ENCODE data around the gene FHL1.
"Not testable (repeated sequence)": the region's sequence is repeated elsewhere in the genome, so short reads cannot be mapped to it uniquely, and the experiment has no call there.

Gene FHL1

DNA sequence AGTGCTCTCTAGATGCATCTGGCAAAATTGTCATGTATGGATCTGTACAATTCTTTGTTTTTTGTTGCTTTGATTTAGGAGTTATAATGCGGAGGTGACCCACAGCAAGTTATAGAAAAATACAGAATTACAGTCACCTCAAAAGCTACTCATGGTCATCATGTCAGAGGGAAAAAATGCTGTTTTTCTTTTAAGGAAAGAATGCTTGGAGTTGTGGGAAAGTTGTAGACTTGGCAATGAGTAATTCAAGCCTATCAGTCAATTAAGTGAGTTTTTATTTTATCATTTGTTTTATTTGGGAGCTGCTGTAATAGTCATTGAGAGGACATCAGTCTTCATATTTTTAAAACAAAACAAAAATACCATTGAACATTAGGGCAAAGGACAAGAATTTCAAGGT is 16.4 kb downstream of the FHL1 start:
- Histone ChIP-seq H3K4me1 (ENCODE audit: control insufficient read depth, insufficient read depth, low read length) (peaks cover 20% of the 10 kb centered on the region), H3K36me3 (ENCODE audit: control insufficient read depth, insufficient read depth, low read length) (no peaks in the 10 kb centered on the region), H3K9me3 (ENCODE audit: control insufficient read depth, low read length) (no peaks in the 10 kb centered on the region), H3K4me3 (ENCODE audit: insufficient read depth, low read depth, low read length) (no peak overlapping the region), H3K27ac (ENCODE audit: insufficient read depth, low read depth, low read length, poor library complexity, severe bottlenecking) (no peak overlapping the region), H3K27me3 (ENCODE audit: control insufficient read depth, insufficient read depth, low read length, poor library complexity, severe bottlenecking) (no peaks in the 10 kb centered on the region)
- WGBS, 2 experiments: no CpG with 5 or more reads among the region's 1 CpG

DNA sequence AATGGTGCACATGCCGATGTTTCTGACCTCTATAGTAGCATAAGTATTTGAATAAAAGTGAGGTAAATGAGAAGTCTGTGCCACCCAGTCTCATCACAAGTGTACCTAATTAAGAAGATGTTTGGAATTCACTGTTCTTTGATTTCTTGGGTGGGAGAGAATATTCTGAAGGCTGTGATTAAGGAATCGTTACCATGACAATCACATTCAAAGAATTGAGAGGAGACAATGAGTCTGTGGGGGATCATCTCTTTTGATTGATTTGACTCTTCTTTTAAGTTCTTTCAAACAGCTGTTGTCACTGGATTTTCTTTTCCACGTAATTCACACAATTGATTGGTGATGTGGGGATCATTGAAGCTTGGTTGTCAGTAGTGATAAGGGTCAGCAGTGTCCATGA is 18.1 kb downstream of the FHL1 start:
- Histone ChIP-seq H3K27ac (ENCODE audit: insufficient read depth, low read depth, low read length, poor library complexity, severe bottlenecking) (no peak overlapping the region), H3K4me1 (ENCODE audit: control insufficient read depth, insufficient read depth, low read length) (peaks cover 28% of the 10 kb centered on the region)
- 13 to 23% methylated on average over 3 of the region's 3 CpGs for WGBS, 2 experiments

DNA sequence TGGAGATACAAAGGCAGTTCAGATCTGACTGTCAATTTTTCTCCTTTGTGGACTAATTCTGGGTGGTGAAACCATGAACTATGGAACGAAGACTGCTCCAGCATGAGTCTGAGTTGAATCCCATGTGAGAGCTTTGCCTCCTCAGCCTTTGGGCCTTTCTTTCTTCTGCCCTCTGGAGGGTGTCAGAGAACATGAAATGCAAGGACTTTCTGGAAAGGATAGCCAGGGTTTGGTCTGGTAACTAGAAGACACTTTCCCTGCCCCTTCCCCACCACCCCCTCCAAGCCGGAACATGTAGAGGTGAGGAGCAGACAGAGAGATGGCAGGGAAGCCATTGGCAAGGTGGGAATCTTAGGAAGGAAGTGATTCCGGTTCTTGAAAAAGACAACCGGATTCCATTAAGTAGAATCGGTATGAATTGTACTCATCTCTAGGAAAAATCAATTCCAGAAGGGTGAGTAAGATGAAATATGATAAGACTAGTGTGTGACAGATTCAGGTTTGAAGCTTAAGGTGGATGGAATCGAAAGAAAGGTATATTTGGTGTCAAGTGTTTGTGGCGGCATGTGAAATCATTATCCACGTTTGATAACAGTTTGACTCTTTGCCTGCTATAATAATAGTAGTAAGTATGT is 19.0 kb downstream of the FHL1 start:
- H3K27me3 ChIP-seq (ENCODE audit: control insufficient read depth, insufficient read depth, low read length, poor library complexity, severe bottlenecking): no peaks in the 10 kb centered on the region
- H3K4me1 ChIP-seq (ENCODE audit: control insufficient read depth, insufficient read depth, low read length): peaks cover 27% of the 10 kb centered on the region
- H3K9me3 ChIP-seq (ENCODE audit: control insufficient read depth, low read length): no peaks in the 10 kb centered on the region
- WGBS, 2 experiments: 87 to 88% methylated on average over 7 to 8 of the region's 8 CpGs
- no peak overlapping the region for H3K4me3 ChIP-seq (ENCODE audit: insufficient read depth, low read depth, low read length)
- H3K36me3 ChIP-seq (ENCODE audit: control insufficient read depth, insufficient read depth, low read length): no peaks in the 10 kb centered on the region
- H3K27ac ChIP-seq (ENCODE audit: insufficient read depth, low read depth, low read length, poor library complexity, severe bottlenecking): no peak overlapping the region

More for the DNA sequence above, 18.1 kb downstream of the FHL1 start:
- no peaks in the 10 kb centered on the region for H3K9me3 ChIP-seq (ENCODE audit: control insufficient read depth, low read length)
- H3K4me3 ChIP-seq (ENCODE audit: insufficient read depth, low read depth, low read length): no peak overlapping the region
- H3K27me3 ChIP-seq (ENCODE audit: control insufficient read depth, insufficient read depth, low read length, poor library complexity, severe bottlenecking): no peaks in the 10 kb centered on the region
- H3K36me3 ChIP-seq (ENCODE audit: control insufficient read depth, insufficient read depth, low read length): no peaks in the 10 kb centered on the region

DNA sequence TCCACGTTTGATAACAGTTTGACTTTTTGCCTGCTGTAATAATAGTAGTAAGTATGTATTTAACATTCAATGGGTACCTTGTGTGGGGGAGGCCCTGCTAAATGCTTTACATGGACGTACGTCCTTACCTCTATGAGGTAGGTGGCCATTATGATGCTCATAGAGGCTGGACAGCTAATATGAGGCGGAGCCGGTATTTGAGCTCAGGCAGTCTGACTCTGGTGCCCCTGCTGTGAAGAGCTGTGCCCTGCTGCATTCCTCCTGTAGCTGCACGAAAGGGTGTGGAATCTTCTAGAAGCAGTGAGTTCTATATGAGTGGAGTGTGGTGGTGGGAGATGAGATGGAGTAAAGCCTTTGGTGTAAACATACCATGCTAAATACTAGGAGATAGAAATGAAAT is 20.7 kb downstream of the FHL1 start:
- H3K27me3 ChIP-seq (ENCODE audit: control insufficient read depth, insufficient read depth, low read length, poor library complexity, severe bottlenecking); H3K4me3 ChIP-seq (ENCODE audit: insufficient read depth, low read depth, low read length); H3K9me3 ChIP-seq (ENCODE audit: control insufficient read depth, low read length); H3K36me3 ChIP-seq (ENCODE audit: control insufficient read depth, insufficient read depth, low read length); H3K27ac ChIP-seq (ENCODE audit: insufficient read depth, low read depth, low read length, poor library complexity, severe bottlenecking): not testable (repeated sequence)
- peaks cover 27% of the 10 kb centered on the region for H3K4me1 ChIP-seq (ENCODE audit: control insufficient read depth, insufficient read depth, low read length)
- WGBS, 2 experiments: 79 to 85% methylated on average over 6 of the region's 6 CpGs

DNA sequence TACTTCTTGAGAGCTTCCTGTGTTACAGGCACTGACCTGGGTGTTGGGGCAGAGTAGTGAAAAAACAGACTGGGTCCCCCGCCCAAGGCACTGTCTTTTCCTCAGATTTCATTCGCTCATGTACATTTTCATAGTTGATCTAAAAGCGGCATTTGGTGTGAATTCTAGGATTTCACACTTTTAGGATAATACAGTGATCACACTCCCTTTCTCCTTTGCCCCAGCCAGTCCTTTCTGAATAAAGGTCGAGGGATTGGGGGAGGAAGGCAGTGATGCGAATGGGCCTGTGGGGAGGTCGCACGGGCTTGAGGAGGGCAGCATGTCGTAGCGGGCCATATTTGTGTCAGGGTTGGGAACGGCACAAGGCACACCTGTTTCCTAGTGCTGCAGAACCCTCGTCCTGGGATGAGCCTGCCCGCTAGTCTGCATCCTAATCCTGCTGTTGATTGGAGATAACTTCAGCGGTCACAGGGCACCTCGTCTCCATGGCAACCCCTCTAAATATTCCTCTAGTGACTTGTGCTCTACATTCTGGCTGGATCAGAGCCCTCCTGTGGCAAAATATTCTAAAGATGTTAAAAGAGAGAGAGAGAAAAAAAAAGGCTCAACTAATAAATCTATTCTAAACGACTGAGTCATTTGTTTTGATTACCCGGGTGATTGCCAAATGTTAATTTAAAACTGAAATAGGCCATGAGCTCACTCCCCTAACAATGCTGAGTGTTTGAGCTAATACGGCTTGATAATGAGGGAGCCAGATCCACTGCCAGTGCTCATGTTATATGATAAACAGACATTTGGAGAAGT is 21.8 kb downstream of the FHL1 start:
- 33 to 45% methylated on average over 15 of the region's 17 CpGs for WGBS, 2 experiments
- H3K27ac ChIP-seq (ENCODE audit: insufficient read depth, low read depth, low read length, poor library complexity, severe bottlenecking): peak overlapping the region; percentile 83
- peaks cover 27% of the 10 kb centered on the region for H3K4me1 ChIP-seq (ENCODE audit: control insufficient read depth, insufficient read depth, low read length)

DNA sequence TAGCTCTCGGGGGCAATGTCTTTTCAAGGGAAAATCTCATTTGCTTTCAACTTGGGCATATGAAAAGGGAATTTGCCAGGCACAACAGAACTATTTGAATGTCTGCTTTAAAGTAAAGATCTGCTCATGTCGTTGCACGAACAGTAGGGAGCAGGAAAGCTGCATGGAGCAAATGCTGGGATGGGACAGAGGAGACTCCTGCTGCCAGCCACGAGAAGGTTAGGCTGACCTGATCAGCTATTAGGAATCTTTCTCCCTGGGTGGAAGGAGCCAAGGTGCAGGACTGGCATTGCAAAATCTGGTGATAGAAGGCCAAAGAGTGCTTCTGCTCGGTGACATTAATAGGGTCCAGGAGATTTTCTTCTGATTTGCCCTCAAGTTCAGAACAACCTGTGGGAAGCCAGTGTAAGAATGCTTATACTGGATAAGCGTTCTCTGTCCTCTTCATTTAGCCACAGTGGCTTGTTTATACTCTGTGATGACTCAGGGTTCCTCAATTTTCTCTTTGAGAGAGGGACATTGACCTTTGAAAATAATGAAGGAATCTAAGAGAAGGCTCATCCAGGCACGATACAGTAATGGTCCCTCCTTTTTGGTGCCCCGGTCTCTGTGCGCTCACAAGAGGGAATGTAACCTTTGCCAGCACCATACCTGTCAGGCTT is 22.9 kb downstream of the FHL1 start:
- Histone ChIP-seq H3K9me3 (ENCODE audit: control insufficient read depth, low read length) (no peaks in the 10 kb centered on the region), H3K36me3 (ENCODE audit: control insufficient read depth, insufficient read depth, low read length) (no peaks in the 10 kb centered on the region), H3K27me3 (ENCODE audit: control insufficient read depth, insufficient read depth, low read length, poor library complexity, severe bottlenecking) (no peaks in the 10 kb centered on the region), H3K4me3 (ENCODE audit: insufficient read depth, low read depth, low read length) (no peak overlapping the region), H3K27ac (ENCODE audit: insufficient read depth, low read depth, low read length, poor library complexity, severe bottlenecking) (peak overlapping the region; percentile 83), H3K4me1 (ENCODE audit: control insufficient read depth, insufficient read depth, low read length) (peaks cover 27% of the 10 kb centered on the region)
- WGBS, 2 experiments: 73 to 78% methylated on average over 8 to 9 of the region's 9 CpGs

More for the DNA sequence above, 21.8 kb downstream of the FHL1 start:
- H3K36me3 ChIP-seq (ENCODE audit: control insufficient read depth, insufficient read depth, low read length): no peaks in the 10 kb centered on the region
- no peaks in the 10 kb centered on the region for H3K27me3 ChIP-seq (ENCODE audit: control insufficient read depth, insufficient read depth, low read length, poor library complexity, severe bottlenecking)
- H3K9me3 ChIP-seq (ENCODE audit: control insufficient read depth, low read length): no peaks in the 10 kb centered on the region
- no peak overlapping the region for H3K4me3 ChIP-seq (ENCODE audit: insufficient read depth, low read depth, low read length)

DNA sequence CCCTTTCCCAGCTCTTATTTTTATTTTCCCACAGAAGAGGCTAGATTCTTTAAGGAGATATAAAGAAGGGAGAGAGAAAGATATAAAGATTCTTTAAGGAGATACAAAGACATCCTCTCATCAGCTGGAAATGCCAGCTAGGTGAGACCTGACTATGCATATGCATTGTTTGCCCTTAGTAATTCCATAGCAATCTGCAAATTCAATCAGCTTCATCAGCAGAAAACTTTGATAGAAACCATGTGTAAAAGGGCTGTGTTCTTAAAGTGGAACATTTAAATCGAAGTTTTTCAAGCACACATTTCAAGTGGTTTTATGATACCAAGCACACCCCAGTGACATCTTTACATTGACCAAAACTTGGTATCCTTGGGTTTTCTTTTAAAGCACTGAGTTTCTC is 24.1 kb downstream of the FHL1 start:
- 100% methylated on average over 1 of the region's 1 CpG; no CpG with 5 or more reads in 1 of the 2 experiments for WGBS, 2 experiments
- no peaks in the 10 kb centered on the region for H3K9me3 ChIP-seq (ENCODE audit: control insufficient read depth, low read length)
- no peaks in the 10 kb centered on the region for H3K36me3 ChIP-seq (ENCODE audit: control insufficient read depth, insufficient read depth, low read length)
- H3K4me3 ChIP-seq (ENCODE audit: insufficient read depth, low read depth, low read length): no peak overlapping the region
- H3K27ac ChIP-seq (ENCODE audit: insufficient read depth, low read depth, low read length, poor library complexity, severe bottlenecking): no peak overlapping the region
- H3K4me1 ChIP-seq (ENCODE audit: control insufficient read depth, insufficient read depth, low read length): peaks cover 25% of the 10 kb centered on the region
- H3K27me3 ChIP-seq (ENCODE audit: control insufficient read depth, insufficient read depth, low read length, poor library complexity, severe bottlenecking): no peaks in the 10 kb centered on the region

DNA sequence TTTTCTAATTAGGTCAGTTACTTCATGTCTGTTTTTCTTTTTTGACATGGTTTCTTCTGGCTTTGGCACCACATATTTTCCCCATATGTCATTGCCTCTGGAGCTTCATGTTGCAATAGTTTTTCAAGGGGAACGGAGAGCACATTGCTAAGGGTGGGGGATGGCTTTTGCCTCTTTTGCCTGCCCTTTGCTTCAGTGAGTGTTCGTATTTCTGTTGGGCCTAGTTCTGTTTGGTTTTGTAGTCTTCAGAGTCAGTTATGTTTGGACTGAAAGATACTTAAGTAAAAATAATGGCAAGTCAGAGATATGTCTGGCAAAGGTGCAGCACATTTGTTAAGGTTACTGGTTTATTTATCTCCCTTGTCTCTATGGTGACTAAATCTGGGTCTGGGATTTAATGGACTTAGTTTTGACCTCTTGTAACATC is 29.1 kb downstream of the FHL1 start:
- no peaks in the 10 kb centered on the region for H3K36me3 ChIP-seq (ENCODE audit: control insufficient read depth, insufficient read depth, low read length)
- H3K9me3 ChIP-seq (ENCODE audit: control insufficient read depth, low read length): no peaks in the 10 kb centered on the region
- WGBS, 2 experiments: 88 to 98% methylated on average over 2 of the region's 2 CpGs
- H3K27me3 ChIP-seq (ENCODE audit: control insufficient read depth, insufficient read depth, low read length, poor library complexity, severe bottlenecking): no peaks in the 10 kb centered on the region
- no peaks in the 10 kb centered on the region for H3K4me1 ChIP-seq (ENCODE audit: control insufficient read depth, insufficient read depth, low read length)
- H3K27ac ChIP-seq (ENCODE audit: insufficient read depth, low read depth, low read length, poor library complexity, severe bottlenecking): no peak overlapping the region
- H3K4me3 ChIP-seq (ENCODE audit: insufficient read depth, low read depth, low read length): no peak overlapping the region

DNA sequence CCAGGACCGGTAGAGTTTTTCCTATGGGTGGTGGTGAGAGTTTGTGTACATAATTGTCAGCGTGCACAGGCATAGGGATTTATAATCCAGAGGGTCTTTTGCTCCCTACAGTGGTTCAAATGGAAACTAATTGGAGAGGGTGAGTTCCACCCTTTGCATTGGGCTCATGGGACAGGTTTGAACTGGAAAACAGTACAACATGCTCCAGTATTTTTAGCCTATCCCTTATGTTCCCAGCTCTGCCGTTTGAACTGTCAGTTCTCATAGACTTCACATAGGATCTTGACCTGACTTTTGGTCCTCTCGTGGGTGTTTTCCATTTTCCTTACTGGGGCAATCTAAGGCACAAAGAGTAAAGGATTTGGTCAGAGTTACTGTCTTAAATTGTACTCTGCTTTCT is 31.8 kb downstream of the FHL1 start:
- H3K9me3 ChIP-seq (ENCODE audit: control insufficient read depth, low read length): no peaks in the 10 kb centered on the region
- 95 to 98% methylated on average over 4 of the region's 4 CpGs for WGBS, 2 experiments
- H3K27ac ChIP-seq (ENCODE audit: insufficient read depth, low read depth, low read length, poor library complexity, severe bottlenecking): no peak overlapping the region
- H3K4me3 ChIP-seq (ENCODE audit: insufficient read depth, low read depth, low read length): no peak overlapping the region
- no peaks in the 10 kb centered on the region for H3K4me1 ChIP-seq (ENCODE audit: control insufficient read depth, insufficient read depth, low read length)
- no peaks in the 10 kb centered on the region for H3K36me3 ChIP-seq (ENCODE audit: control insufficient read depth, insufficient read depth, low read length)
- H3K27me3 ChIP-seq (ENCODE audit: control insufficient read depth, insufficient read depth, low read length, poor library complexity, severe bottlenecking): no peaks in the 10 kb centered on the region

DNA sequence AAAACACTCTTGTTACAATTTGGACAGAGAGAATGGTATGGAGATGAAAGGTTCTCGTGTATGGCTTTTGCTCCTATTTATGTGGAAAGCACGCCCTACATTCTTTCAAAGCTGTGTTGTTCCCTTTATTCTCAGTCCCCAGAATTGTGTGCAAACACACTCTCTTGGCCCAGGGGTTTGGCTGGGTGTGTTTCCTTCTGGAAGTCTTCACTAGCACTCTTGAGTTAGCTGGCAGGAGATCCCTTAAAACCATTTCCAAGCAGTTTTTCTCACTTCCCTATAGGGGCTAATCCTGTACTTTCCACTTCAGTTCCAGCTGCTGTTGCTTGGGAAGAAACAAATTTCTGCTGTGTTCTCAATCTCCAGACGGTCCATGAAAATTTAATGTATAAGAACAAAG is 35.1 kb downstream of the FHL1 start:
- WGBS, 2 experiments: 100% methylated on average over 2 of the region's 3 CpGs
- H3K4me1 ChIP-seq (ENCODE audit: control insufficient read depth, insufficient read depth, low read length): no peaks in the 10 kb centered on the region

More for the DNA sequence above, 35.1 kb downstream of the FHL1 start:
- H3K27me3 ChIP-seq (ENCODE audit: control insufficient read depth, insufficient read depth, low read length, poor library complexity, severe bottlenecking): no peaks in the 10 kb centered on the region
- H3K4me3 ChIP-seq (ENCODE audit: insufficient read depth, low read depth, low read length): no peak overlapping the region
- H3K27ac ChIP-seq (ENCODE audit: insufficient read depth, low read depth, low read length, poor library complexity, severe bottlenecking): no peak overlapping the region
- no peaks in the 10 kb centered on the region for H3K9me3 ChIP-seq (ENCODE audit: control insufficient read depth, low read length)
- H3K36me3 ChIP-seq (ENCODE audit: control insufficient read depth, insufficient read depth, low read length): no peaks in the 10 kb centered on the region
